ENCODE results near the gene UMOD.

DNA sequence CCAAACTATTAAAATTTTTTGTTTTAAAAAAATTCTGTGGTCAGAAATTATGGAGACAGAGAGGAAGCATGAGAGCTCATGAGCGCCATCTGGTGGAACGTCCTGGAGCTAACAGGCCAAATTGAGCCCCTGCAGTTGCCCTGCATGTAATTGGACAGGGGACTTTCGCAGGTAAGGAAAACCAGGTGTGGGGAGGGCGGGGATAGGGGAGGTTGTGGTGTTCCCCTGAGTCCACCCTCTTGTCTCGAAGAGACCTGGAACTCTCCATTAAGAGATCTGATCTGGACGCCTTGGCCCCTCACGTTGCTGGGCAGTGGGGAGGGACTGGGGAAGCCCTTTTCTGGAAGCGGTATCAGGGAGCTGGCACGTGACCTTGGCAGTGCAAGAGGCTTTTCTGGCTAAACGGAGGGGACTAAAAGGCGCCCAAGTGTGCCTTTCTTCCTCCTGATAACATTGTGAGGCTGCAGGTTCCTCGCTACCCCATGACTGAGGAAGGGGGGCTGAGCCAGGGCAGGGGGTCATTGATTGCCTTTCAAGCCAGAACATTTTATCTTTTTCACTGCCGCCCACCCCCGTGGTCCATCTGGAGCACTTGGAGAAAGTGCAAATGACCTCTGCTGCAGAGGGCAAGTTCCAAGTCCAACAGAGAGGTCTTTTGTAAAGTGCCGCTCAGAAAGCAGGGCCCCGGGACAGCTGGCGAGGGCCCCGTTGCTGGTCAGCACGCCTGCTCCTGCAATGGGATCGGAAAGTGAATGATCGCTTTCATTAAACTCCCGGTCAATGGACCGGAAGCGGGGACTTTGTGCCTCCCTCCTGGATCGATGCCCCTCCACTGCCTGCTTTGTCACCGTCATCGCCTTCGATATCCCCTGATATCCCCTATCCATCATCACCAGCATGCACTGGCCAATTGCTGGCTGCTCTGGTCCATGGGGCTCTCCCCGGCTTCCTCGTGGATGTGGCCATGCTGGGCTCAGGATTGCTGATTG, 33.6 kb upstream of the UMOD start:
- TF ChIP-seq EZH2 (IDR thresholded peaks at IDR 0.05; ENCODE audit: borderline replicate concordance, low read depth, low read length) (no peak), TAF1 (IDR thresholded peaks at IDR 0.05; ENCODE audit: control insufficient read depth, extremely low read depth, insufficient read depth, low read length, severe bottlenecking) (no peak), ZNF699 (CRISPR knock-in tag; IDR thresholded peaks at IDR 0.05; ENCODE audit: insufficient replicate concordance) (no peak)
- TF ChIP-seq, protein P1, sequence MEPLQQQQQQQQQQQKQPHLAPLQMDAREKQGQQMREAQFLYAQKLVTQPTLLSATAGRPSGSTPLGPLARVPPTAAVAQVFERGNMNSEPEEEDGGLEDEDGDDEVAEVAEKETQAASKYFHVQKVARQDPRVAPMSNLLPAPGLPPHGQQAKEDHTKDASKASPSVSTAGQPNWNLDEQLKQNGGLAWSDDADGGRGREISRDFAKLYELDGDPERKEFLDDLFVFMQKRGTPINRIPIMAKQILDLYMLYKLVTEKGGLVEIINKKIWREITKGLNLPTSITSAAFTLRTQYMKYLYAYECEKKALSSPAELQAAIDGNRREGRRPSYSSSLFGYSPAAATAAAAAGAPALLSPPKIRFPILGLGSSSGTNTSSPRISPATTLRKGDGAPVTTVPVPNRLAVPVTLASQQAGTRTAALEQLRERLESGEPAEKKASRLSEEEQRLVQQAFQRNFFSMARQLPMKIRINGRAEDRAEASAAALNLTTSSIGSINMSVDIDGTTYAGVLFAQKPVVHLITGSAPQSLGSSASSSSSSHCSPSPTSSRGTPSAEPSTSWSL (CRISPR knock-in tag; IDR thresholded peaks at IDR 0.05; ENCODE audit: borderline replicate concordance) = no peak
- TF ChIP-seq, protein P2, sequence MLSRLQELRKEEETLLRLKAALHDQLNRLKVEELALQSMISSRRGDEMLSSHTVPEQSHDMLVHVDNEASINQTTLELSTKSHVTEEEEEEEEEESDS (CRISPR knock-in tag; IDR thresholded peaks at IDR 0.05) = no peak
